NCI-H1092 treated with DMSO at 0.1 percent for 48 hours (cell line): ENCODE measurements around the gene SLC47A2.
A peak's percentile ranks its signal among the peaks of the same experiment; 100 is the strongest.

Source experiments
- DNase-seq: peaks from one replicate; lab custom pipeline; 2025; lab: John Stamatoyannopoulos, UW

SLC47A2 gene

GRCh38 chr17:19644493-19645210, 71.7 kb downstream of the SLC47A2 start:
- DNase-seq, result no peak

GRCh38 chr17:19642373-19642893, 74.0 kb downstream of the SLC47A2 start:
- no peak for DNase-seq

- peak; percentile 7 for DNase-seq
These were observed 74.6 kb downstream of the SLC47A2 start for GRCh38 chr17:19641687-19642372.

GRCh38 chr17:19631905-19632304, 84.5 kb downstream of the SLC47A2 start:
- DNase-seq, result no peak

- no peak for DNase-seq
These were observed 85.7 kb downstream of the SLC47A2 start for GRCh38 chr17:19630661-19631060.

GRCh38 chr17:19630035-19630434, 86.3 kb downstream of the SLC47A2 start:
- DNase-seq, result no peak

- DNase-seq, result no peak
These were observed 86.9 kb downstream of the SLC47A2 start for GRCh38 chr17:19629449-19629848.
